GM12878 (cell line): ENCODE data around the gene CCSER1. TPM values are rescaled to one million over a fixed set of nuclear protein-coding genes. Genes with fewer than 3 reads are reported as not detected.

ENCODE experiments used
- ATAC-seq: fragments of 200-7000 bp; cut with Tn5 transposase; 3 replicates; pipeline ENCODE4 v1.9.1; 2020; ENCODE audit warnings: mild to moderate bottlenecking, moderate library complexity
- BruUV-seq: library from RNA; stranded (reverse); fragments of 400-500 nt; replicated peaks from 2 replicates; lab custom pipeline; 2021; lab: Mats Ljungman, UMichigan
- CTCF ChIA-PET: fragments of 300-600 bp; sonication (Branson Sonifier 250); formaldehyde crosslinking; extraction: SDS; loops from one replicate; lab custom pipeline; 2021; ENCODE audit warnings: inconsistent platforms; lab: Yijun Ruan, JAX
- POLR2A ChIA-PET: fragments of 350-600 bp; formaldehyde crosslinking; extraction: SDS; loops from one replicate; lab custom pipeline; 2021; ENCODE audit warnings: inconsistent platforms; lab: Charles Lee
- RAD21 ChIA-PET: fragments of 300-600 bp; sonication (Branson Sonifier 250); formaldehyde crosslinking; loops from one replicate; lab custom pipeline; 2023; ENCODE audit warnings: antibody characterized with exemption; ENCODE audit not compliant: unreplicated experiment; lab: Charles Lee
- SMC1A ChIA-PET: fragments of 300-600 bp; sonication (Branson Sonifier 250); formaldehyde crosslinking; loops from one replicate; lab custom pipeline; 2023; ENCODE audit not compliant: unreplicated experiment, uncharacterized antibody; lab: Charles Lee
- DNase-seq: peaks from one replicate; pipeline ENCODE4 v3.0.0-alpha.2; 2011; ENCODE audit warnings: low read depth, low spot score
- FAIRE-seq: peaks from 3 replicates; lab custom pipeline; 2011; peaks lifted over from hg19 to GRCh38; lab: Jason Lieb, UNC
- H2AFZ ChIP-seq: 2 replicates; pipeline ENCODE4 v1.6.0; 2011; ENCODE audit warnings: low read depth, low read length, control low read depth; ENCODE audit not compliant: control insufficient read depth
- H3K27ac ChIP-seq: 2 replicates; pipeline ENCODE4 v1.5.1; 2011; ENCODE audit warnings: control low read depth; ENCODE audit not compliant: control insufficient read depth, insufficient read depth
- H3K27me3 ChIP-seq, 2 experiments: replicated peaks in 1 of 2; 2 replicates each; pipeline versions ENCODE4 v1.6.0 to v1.6.1; 2011; ENCODE audit warnings: low read length in 1 of 2; ENCODE audit not compliant: control insufficient read depth in 2 of 2, insufficient read depth in 2 of 2
- H3K36me3 ChIP-seq, 2 experiments: 2 replicates each; pipeline ENCODE4 v1.5.1; 2011; ENCODE audit warnings: low read length in 1 of 2; ENCODE audit not compliant: control insufficient read depth in 2 of 2, insufficient read depth in 2 of 2
- H3K4me1 ChIP-seq: 2 replicates; pipeline ENCODE4 v1.6.1; 2011; ENCODE audit warnings: mild to moderate bottlenecking, low read length, moderate library complexity, mixed read lengths; ENCODE audit not compliant: control insufficient read depth, insufficient read depth
- H3K4me2 ChIP-seq: 2 replicates; pipeline ENCODE4 v1.6.0; 2011; ENCODE audit warnings: control low read depth; ENCODE audit not compliant: control insufficient read depth, insufficient read depth
- H3K4me3 ChIP-seq: fragments of 200-600 bp; sonication (generic); 2 replicates; pipeline ENCODE4 v1.5.1; 2016
- H3K79me2 ChIP-seq: 2 replicates; pipeline ENCODE4 v1.6.0; 2011; ENCODE audit warnings: low read length; ENCODE audit not compliant: control insufficient read depth, insufficient read depth
- H3K9ac ChIP-seq: 2 replicates; pipeline ENCODE4 v1.8.0; 2011; ENCODE audit warnings: low read length, control low read depth, mixed read lengths; ENCODE audit not compliant: control insufficient read depth, insufficient read depth
- H3K9me3 ChIP-seq: replicated peaks from 3 replicates; pipeline ENCODE4 v1.5.1; 2011; ENCODE audit warnings: mild to moderate bottlenecking, low read length; ENCODE audit not compliant: control insufficient read depth, insufficient read depth
- H4K20me1 ChIP-seq: 2 replicates; pipeline ENCODE4 v1.6.0; 2011; ENCODE audit not compliant: control insufficient read depth, insufficient read depth
- BCL11A ChIP-seq: IDR thresholded peaks from 2 replicates; pipeline ENCODE4 v1.6.1; 2011; ENCODE audit warnings: low read depth, low read length
- BCL3 ChIP-seq: IDR thresholded peaks from 2 replicates; pipeline ENCODE4 v1.6.1; 2011; ENCODE audit warnings: borderline replicate concordance, low read depth, mild to moderate bottlenecking, moderate library complexity, low read length; ENCODE audit not compliant: insufficient read depth, poor library complexity, severe bottlenecking
- BHLHE40 ChIP-seq, 2 experiments: fragments of 450-650 bp in 1 of 2; IDR thresholded peaks; 2 replicates each; pipeline ENCODE4 v1.6.1; 2011 to 2017; ENCODE audit warnings: low read depth in 2 of 2, borderline replicate concordance in 1 of 2, improper control_type of control experiment in 1 of 2, low read length in 1 of 2, mild to moderate bottlenecking in 1 of 2
- CBX5 ChIP-seq: sonication (generic); IDR thresholded peaks from 2 replicates; pipeline ENCODE4 v1.6.1; 2016; ENCODE audit warnings: low read depth, moderate library complexity, mild to moderate bottlenecking, inconsistent platforms
- FOXK2 ChIP-seq: fragments of 450-650 bp; IDR thresholded peaks from 2 replicates; pipeline ENCODE4 v1.6.1; 2017; ENCODE audit warnings: mild to moderate bottlenecking, moderate library complexity
- NFYA ChIP-seq: IDR thresholded peaks from 2 replicates; pipeline ENCODE4 v1.6.1; 2011; ENCODE audit warnings: low read depth, mild to moderate bottlenecking, low read length, improper control_type of control experiment, borderline replicate concordance
- PAX8 ChIP-seq: fragments of 450-650 bp; IDR thresholded peaks from 2 replicates; pipeline ENCODE4 v1.6.1; 2017; ENCODE audit warnings: mild to moderate bottlenecking, moderate library complexity
- PKNOX1 ChIP-seq: fragments of 450-650 bp; IDR thresholded peaks from 2 replicates; pipeline ENCODE4 v1.6.1; 2016; ENCODE audit warnings: mild to moderate bottlenecking
- SMAD1 ChIP-seq: fragments of 450-650 bp; IDR thresholded peaks from 2 replicates; pipeline ENCODE4 v1.6.1; 2018; ENCODE audit warnings: mild to moderate bottlenecking, low read depth; ENCODE audit not compliant: partially characterized antibody
- SMC3 ChIP-seq: IDR thresholded peaks from 2 replicates; pipeline ENCODE4 v1.6.1; 2011; ENCODE audit warnings: low read length, improper control_type of control experiment, borderline replicate concordance
- SPI1 ChIP-seq: IDR thresholded peaks from 2 replicates; pipeline ENCODE4 v1.6.1; 2011; ENCODE audit warnings: low read depth, mild to moderate bottlenecking, low read length, moderate library complexity, borderline replicate concordance; ENCODE audit not compliant: insufficient read depth
- SRF ChIP-seq, 2 experiments: IDR thresholded peaks; 2 replicates each; pipeline ENCODE4 v1.6.1; 2011; ENCODE audit warnings: low read depth in 2 of 2, low read length in 2 of 2, mild to moderate bottlenecking in 1 of 2, moderate library complexity in 1 of 2
- USF1 ChIP-seq: IDR thresholded peaks from 2 replicates; pipeline ENCODE4 v1.6.1; 2011; ENCODE audit warnings: borderline replicate concordance, low read depth, mild to moderate bottlenecking, moderate library complexity, mixed read lengths, low read length; ENCODE audit not compliant: insufficient read depth; ENCODE audit errors: extremely low read length
- YY1 ChIP-seq: IDR thresholded peaks from 2 replicates; pipeline ENCODE4 v1.6.1; 2011; ENCODE audit warnings: low read depth, mild to moderate bottlenecking, low read length
- WGBS: methylation state at CpG from one replicate; pipeline ENCODE4 v1.1.6; 2016; ENCODE audit warnings: low lambda C conversion rate; ENCODE audit not compliant: insufficient replicate concordance, insufficient coverage; ENCODE audit errors: missing lambda C conversion rate; 5-methylcytosine and 5-hydroxymethylcytosine counted together
- in situ Hi-C: fragments of 300-500 bp; cut with MboI; formaldehyde crosslinking; loops from 9 replicates; pipeline ENCODE4 v1.14.3; 2018; ENCODE audit warnings: mixed read lengths
- intact Hi-C: fragments of 100-400 bp; cut with micrococcal nuclease; formaldehyde crosslinking; loops from one replicate; pipeline ENCODE4 v1.14.2; 2022; ENCODE audit not compliant: unreplicated experiment
- polyA plus RNA-seq, 11 experiments: library from polyadenylated mRNA; depleted of rRNA in 4 of 11; unstranded in 6 of 11; stranded (reverse) in 5 of 11; fragments of >200 nt; fragmentation: Nextera tagmentation in 4 of 11; fragmentation: Illumina TruSeq in 1 of 11; extraction: Ambion mirVana in 4 of 11; extraction: Trizol in 1 of 11; gene quantifications; 1 replicate in 1 of 11; 2 replicates in 10 of 11; pipeline versions ENCODE4 v1.2.1 to v1.2.3, GENCODE V29; 2011 to 2016; ENCODE audit warnings: inconsistent platforms in 2 of 11, missing spikeins in 2 of 11, low read depth in 1 of 11
- total RNA-seq, 4 experiments: library from RNA; depleted of rRNA in 3 of 4; stranded (reverse); fragments of >200 nt in 3 of 4; fragmentation: Illumina TruSeq in 1 of 4; extraction: Trizol in 1 of 4; gene quantifications; 2 replicates each; pipeline versions ENCODE4 v1.2.1 to v1.2.3, GENCODE V29; 2013 to 2021

CCSER1 gene
- total and polyA plus RNA-seq, 10 of the 15 experiments (the other 5 are each of a cell fraction or from before 2014, with no cell fraction given), result 0.22 to 2.7 (median 1.0) TPM

GRCh38 chr4:91268913-91269312, 1141.7 kb downstream of the CCSER1 start:
- no TSS peak for BruUV-seq
- 40% methylated on average over 2 of the region's 2 CpGs for WGBS
- H3K4me3 ChIP-seq, result no peak overlapping the region
- ChIA-PET CTCF (no interaction called here), RAD21 (no interaction called here), POLR2A (no interaction called here), SMC1A (interaction anchor here (1.6 kb wide), 1 partner anchor 20 kb away, joined by 4 read pairs; no protein-coding TSS in a partner anchor)
- no peak overlapping the region for H3K9ac ChIP-seq
- intact Hi-C loops (no loop called here), in situ Hi-C loops (no loop called here)
- no peak overlapping the region for H2AFZ ChIP-seq
- DNase-seq (no peak), FAIRE-seq (no peak), ATAC-seq (no peak)
- H3K36me3 ChIP-seq, result no peaks in the 10 kb centered on the region
- no peaks in the 10 kb centered on the region for H3K9me3 ChIP-seq
- H3K4me1 ChIP-seq, result no peaks in the 10 kb centered on the region
- H3K79me2 ChIP-seq, result no peaks in the 10 kb centered on the region
- no peaks in the 10 kb centered on the region for H4K20me1 ChIP-seq
- H3K27me3 ChIP-seq, result no peaks in the 10 kb centered on the region
- no peak overlapping the region for H3K4me2 ChIP-seq
- H3K27ac ChIP-seq, result no peak overlapping the region
- no peak for TF ChIP-seq SPI1

- no peaks in the 10 kb centered on the region for H3K9me3 ChIP-seq
- in situ Hi-C loops, result no loop called here
- no peaks in the 10 kb centered on the region for H3K36me3 ChIP-seq
- CTCF ChIA-PET, result no interaction called here
- H3K79me2 ChIP-seq, result no peaks in the 10 kb centered on the region
- SMC1A ChIA-PET, result no interaction called here
- 0% methylated on average over 2 of the region's 2 CpGs for WGBS
- H2AFZ ChIP-seq, result no peak overlapping the region
- RAD21 ChIA-PET, result interaction anchor here (0.5 kb wide), 1 partner anchor 78 kb away, joined by 3 read pairs; no protein-coding TSS in a partner anchor
- ATAC-seq (no peak), FAIRE-seq (no peak), DNase-seq (no peak)
- no peak for TF ChIP-seq BCL3
- TF ChIP-seq NFYA, result no peak
- TF ChIP-seq FOXK2, result no peak
- TF ChIP-seq SMC3, result no peak
- no peak for TF ChIP-seq SMAD1
- TF ChIP-seq CBX5, result no peak
- TF ChIP-seq SRF (IDR thresholded peaks at IDR 0.05; ENCODE audit: low read depth in 2 of 2, low read length in 2 of 2), result no peak
- no peak for TF ChIP-seq PAX8
- TF ChIP-seq BCL11A, result no peak
- TF ChIP-seq YY1, result no peak
- TF ChIP-seq USF1, result no peak
- TF ChIP-seq PKNOX1, result no peak
- no peak for TF ChIP-seq BHLHE40 (IDR thresholded peaks at IDR 0.05; ENCODE audit: borderline replicate concordance in 1 of 2, low read depth in 2 of 2, low read length in 1 of 2)
- POLR2A ChIA-PET, result no interaction called here
- no peak overlapping the region for H3K27ac ChIP-seq
- H3K4me1 ChIP-seq, result no peaks in the 10 kb centered on the region
- no peaks in the 10 kb centered on the region for H3K27me3 ChIP-seq
- no peaks in the 10 kb centered on the region for H4K20me1 ChIP-seq
- intact Hi-C loops, result no loop called here
- H3K4me3 ChIP-seq, result no peak overlapping the region
- no peak overlapping the region for H3K9ac ChIP-seq
- BruUV-seq, result no TSS peak
- H3K4me2 ChIP-seq, result no peak overlapping the region
Measured at GRCh38 chr4:91279899-91280298, 1152.7 kb downstream of the CCSER1 start.
